ENCODE data around the gene TENM3. TPM values are rescaled to one million over a fixed set of nuclear protein-coding genes. Genes with fewer than 3 reads are reported as not detected.

Gene TENM3
- total RNA-seq, 1 donor from 2014 or later, result 106 TPM

- Mint-ChIP-seq H3K27ac (no peak overlapping the region), H3K4me3 (no peak overlapping the region), H3K4me1 (peaks cover 24% of the 10 kb centered on the region), H3K36me3 (peaks cover 8% of the 10 kb centered on the region), H3K9me3 (no peaks in the 10 kb centered on the region), H3K27me3 (ENCODE audit: low read depth) (no peaks in the 10 kb centered on the region)
- TF ChIP-seq CTCF (IDR thresholded peaks at IDR 0.05; ENCODE audit: unreplicated experiment), result no peak
- DNase-seq (ENCODE audit: low spot score in 2 of 2, unreplicated experiment in 2 of 2), result no peak
Observed at GRCh38 chr4:182698212-182698611, 455.0 kb downstream of the TENM3 start.

- Mint-ChIP-seq H3K4me1 (peaks cover 24% of the 10 kb centered on the region), H3K4me3 (no peak overlapping the region), H3K36me3 (peaks cover 8% of the 10 kb centered on the region), H3K9me3 (no peaks in the 10 kb centered on the region), H3K27ac (peak overlapping the region; percentile 55), H3K27me3 (ENCODE audit: low read depth) (no peaks in the 10 kb centered on the region)
- no peak for DNase-seq (ENCODE audit: low spot score in 2 of 2, unreplicated experiment in 2 of 2)
- TF ChIP-seq CTCF (IDR thresholded peaks at IDR 0.05; ENCODE audit: unreplicated experiment), result no peak
Observed at GRCh38 chr4:182699201-182699600, 456.0 kb downstream of the TENM3 start.

- Mint-ChIP-seq H3K27ac (no peak overlapping the region), H3K36me3 (peaks cover 6% of the 10 kb centered on the region), H3K4me1 (peaks cover 24% of the 10 kb centered on the region), H3K27me3 (ENCODE audit: low read depth) (no peaks in the 10 kb centered on the region), H3K4me3 (no peak overlapping the region), H3K9me3 (no peaks in the 10 kb centered on the region)
- DNase-seq (ENCODE audit: low spot score in 2 of 2, unreplicated experiment in 2 of 2), result no peak
- TF ChIP-seq CTCF (IDR thresholded peaks at IDR 0.05; ENCODE audit: unreplicated experiment), result no peak
Observed at GRCh38 chr4:182699795-182700194, 456.6 kb downstream of the TENM3 start.

- no peak for TF ChIP-seq CTCF (IDR thresholded peaks at IDR 0.05; ENCODE audit: unreplicated experiment)
- H3K36me3 Mint-ChIP-seq, result peaks cover 6% of the 10 kb centered on the region
- H3K9me3 Mint-ChIP-seq, result no peaks in the 10 kb centered on the region
- H3K27me3 Mint-ChIP-seq (ENCODE audit: low read depth), result no peaks in the 10 kb centered on the region
- no peak for DNase-seq (ENCODE audit: low spot score in 2 of 2, unreplicated experiment in 2 of 2)
- H3K4me1 Mint-ChIP-seq, result peaks cover 24% of the 10 kb centered on the region
- H3K27ac Mint-ChIP-seq, result peak overlapping the region; percentile 14
- H3K4me3 Mint-ChIP-seq, result no peak overlapping the region
Observed at GRCh38 chr4:182700362-182701160, 457.4 kb downstream of the TENM3 start.

- Mint-ChIP-seq H3K4me1 (peaks cover 13% of the 10 kb centered on the region), H3K27me3 (ENCODE audit: low read depth) (no peaks in the 10 kb centered on the region), H3K27ac (no peak overlapping the region), H3K4me3 (no peak overlapping the region), H3K36me3 (peaks cover 17% of the 10 kb centered on the region), H3K9me3 (peaks cover 4% of the 10 kb centered on the region)
- DNase-seq (ENCODE audit: low spot score in 2 of 2, unreplicated experiment in 2 of 2), result no peak
- no peak for TF ChIP-seq CTCF (IDR thresholded peaks at IDR 0.05; ENCODE audit: unreplicated experiment)
Observed at GRCh38 chr4:182704077-182704476, 460.9 kb downstream of the TENM3 start.

Measured in mesothelial cell of epicardium (in vitro differentiated cells).